Parathyroid adenoma (tissue), 2 donors: Measurements from ENCODE around the gene RASAL1.

Experiments
- H2AFZ ChIP-seq: fragments of 300-600 bp; sonication (generic); one replicate; pipeline ENCODE4 v1.7.0; 2017; ENCODE audit warnings: antibody characterized with exemption, mild to moderate bottlenecking
- H3K27ac ChIP-seq: fragments of 300-600 bp; sonication (generic); one replicate; pipeline ENCODE4 v1.7.0; 2017
- H3K27me3 ChIP-seq: fragments of 300-600 bp; sonication (generic); one replicate; pipeline ENCODE4 v1.7.0; 2017; ENCODE audit warnings: low read length; ENCODE audit not compliant: control insufficient read depth, insufficient read depth
- H3K36me3 ChIP-seq: fragments of 300-600 bp; sonication (generic); one replicate; pipeline ENCODE4 v1.7.0; 2017; ENCODE audit warnings: low read length; ENCODE audit not compliant: control insufficient read depth, insufficient read depth
- H3K4me1 ChIP-seq: fragments of 300-600 bp; sonication (generic); one replicate; pipeline ENCODE4 v1.7.0; 2017; ENCODE audit warnings: control low read depth
- H3K4me2 ChIP-seq: fragments of 300-600 bp; sonication (generic); one replicate; pipeline ENCODE4 v1.7.0; 2017; ENCODE audit warnings: low read length
- H3K4me3 ChIP-seq: fragments of 300-600 bp; sonication (generic); one replicate; pipeline ENCODE4 v1.7.0; 2017; ENCODE audit warnings: low read depth, low read length
- H3K79me2 ChIP-seq: fragments of 300-600 bp; sonication (generic); one replicate; pipeline ENCODE4 v1.7.0; 2017; ENCODE audit warnings: control low read depth
- H3K9ac ChIP-seq: fragments of 300-600 bp; sonication (generic); one replicate; pipeline ENCODE4 v1.7.0; 2017; ENCODE audit warnings: mild to moderate bottlenecking
- H3K9me3 ChIP-seq: fragments of 300-600 bp; sonication (generic); one replicate; pipeline ENCODE4 v1.7.0; 2017; ENCODE audit warnings: low read length; ENCODE audit not compliant: control insufficient read depth
- CTCF ChIP-seq: fragments of 300-600 bp; sonication (generic); IDR thresholded peaks from one replicate; pipeline ENCODE4 v1.7.0; 2017; ENCODE audit warnings: antibody characterized with exemption, mild to moderate bottlenecking
- donor health status: primary hyperparathyroidism.

The RASAL1 gene

GRCh38 chr12:113114447-113115178, 20.9 kb downstream of the RASAL1 start:
- H3K27ac ChIP-seq = no peak overlapping the region
- H3K9ac ChIP-seq = no peak overlapping the region
- no peak overlapping the region for H2AFZ ChIP-seq
- no peaks in the 10 kb centered on the region for H3K36me3 ChIP-seq
- H3K9me3 ChIP-seq = no peaks in the 10 kb centered on the region
- H3K79me2 ChIP-seq = peaks cover 6% of the 10 kb centered on the region
- H3K4me2 ChIP-seq = no peak overlapping the region
- TF ChIP-seq CTCF = no peak
- no peaks in the 10 kb centered on the region for H3K27me3 ChIP-seq
- H3K4me1 ChIP-seq = peaks cover 14% of the 10 kb centered on the region
- no peak overlapping the region for H3K4me3 ChIP-seq

GRCh38 chr12:113113397-113113796, 22.2 kb downstream of the RASAL1 start:
- Histone ChIP-seq H3K4me1 (peaks cover 18% of the 10 kb centered on the region), H3K27ac (no peak overlapping the region), H3K79me2 (peaks cover 2% of the 10 kb centered on the region), H3K9me3 (no peaks in the 10 kb centered on the region), H3K36me3 (no peaks in the 10 kb centered on the region), H3K9ac (no peak overlapping the region), H3K27me3 (no peaks in the 10 kb centered on the region), H2AFZ (no peak overlapping the region), H3K4me2 (no peak overlapping the region), H3K4me3 (no peak overlapping the region)
- no peak for TF ChIP-seq CTCF

- no peaks in the 10 kb centered on the region for H3K9me3 ChIP-seq
- TF ChIP-seq CTCF = no peak
- peaks cover 15% of the 10 kb centered on the region for H3K4me1 ChIP-seq
- H2AFZ ChIP-seq = no peak overlapping the region
- no peak overlapping the region for H3K27ac ChIP-seq
- H3K27me3 ChIP-seq = no peaks in the 10 kb centered on the region
- H3K36me3 ChIP-seq = no peaks in the 10 kb centered on the region
- H3K9ac ChIP-seq = no peak overlapping the region
- H3K79me2 ChIP-seq = peaks cover 2% of the 10 kb centered on the region
- H3K4me2 ChIP-seq = no peak overlapping the region
- no peak overlapping the region for H3K4me3 ChIP-seq
Observed at GRCh38 chr12:113112043-113112899, 23.3 kb downstream of the RASAL1 start.

- no peaks in the 10 kb centered on the region for H3K9me3 ChIP-seq
- H3K27ac ChIP-seq = no peak overlapping the region
- H3K9ac ChIP-seq = no peak overlapping the region
- TF ChIP-seq CTCF = no peak
- H3K27me3 ChIP-seq = no peaks in the 10 kb centered on the region
- H3K4me2 ChIP-seq = no peak overlapping the region
- peaks cover 2% of the 10 kb centered on the region for H3K79me2 ChIP-seq
- peaks cover 8% of the 10 kb centered on the region for H3K4me1 ChIP-seq
- H2AFZ ChIP-seq = no peak overlapping the region
- no peaks in the 10 kb centered on the region for H3K36me3 ChIP-seq
- no peak overlapping the region for H3K4me3 ChIP-seq
Observed at GRCh38 chr12:113111247-113111646, 24.3 kb downstream of the RASAL1 start.
